GM23338 (cell line): Measurements from ENCODE around the gene MS4A5. TPM values are rescaled to one million over a fixed set of nuclear protein-coding genes. Genes with fewer than 3 reads are reported as not detected.

Source experiments
- ATAC-seq: fragments of 200-7000 bp; cut with Tn5 transposase; 3 replicates; pipeline ENCODE4 v1.9.1; 2020
- DNase-seq: peaks from one replicate; pipeline ENCODE4 v3.0.0-alpha.2; 2015; ENCODE audit warnings: low spot score
- H2AFZ ChIP-seq: fragments of 200-600 bp; sonication (generic); 2 replicates; pipeline ENCODE4 v1.8.0; 2016; ENCODE audit warnings: antibody characterized with exemption, mild to moderate bottlenecking, moderate library complexity
- H3F3A ChIP-seq: fragments of 200-600 bp; sonication (generic); replicated peaks from 2 replicates; pipeline ENCODE4 v1.8.0; 2017; ENCODE audit warnings: antibody characterized with exemption, mixed run types, low read depth
- H3K27ac ChIP-seq: fragments of 200-600 bp; sonication (generic); 2 replicates; pipeline ENCODE4 v1.6.1; 2016; ENCODE audit warnings: low read depth
- H3K27me3 ChIP-seq: fragments of 200-600 bp; sonication (generic); 2 replicates; pipeline ENCODE4 v1.8.0; 2016; ENCODE audit warnings: mild to moderate bottlenecking, mixed run types, moderate library complexity; ENCODE audit not compliant: insufficient read depth
- H3K36me3 ChIP-seq: fragments of 200-600 bp; sonication (generic); 2 replicates; pipeline ENCODE4 v1.8.0; 2016; ENCODE audit warnings: mild to moderate bottlenecking; ENCODE audit not compliant: insufficient read depth
- H3K4me1 ChIP-seq: fragments of 200-600 bp; sonication (generic); 2 replicates; pipeline ENCODE4 v1.8.0; 2016; ENCODE audit warnings: mild to moderate bottlenecking, moderate library complexity; ENCODE audit not compliant: insufficient read depth
- H3K4me2 ChIP-seq: fragments of 200-600 bp; sonication (generic); 2 replicates; pipeline ENCODE4 v1.7.1; 2017; ENCODE audit warnings: mixed run types
- H3K4me3 ChIP-seq: fragments of 200-600 bp; sonication (generic); 2 replicates; pipeline ENCODE4 v1.6.1; 2016; ENCODE audit warnings: mixed run types
- H3K79me2 ChIP-seq: fragments of 200-600 bp; sonication (generic); replicated peaks from 2 replicates; pipeline ENCODE4 v1.8.0; 2017; ENCODE audit warnings: mild to moderate bottlenecking; ENCODE audit not compliant: insufficient read depth
- H3K9me2 ChIP-seq: fragments of 200-600 bp; sonication (generic); 2 replicates; pipeline ENCODE4 v1.8.0; 2017; ENCODE audit not compliant: insufficient read depth
- H4K20me1 ChIP-seq: fragments of 200-600 bp; sonication (generic); replicated peaks from 2 replicates; pipeline ENCODE4 v1.8.0; 2017; ENCODE audit warnings: mild to moderate bottlenecking; ENCODE audit not compliant: insufficient read depth
- H3K27ac Mint-ChIP-seq: 2 replicates; pipeline ENCODE4 v1.8.0; 2020; ENCODE audit warnings: inconsistent platforms, mild to moderate bottlenecking, moderate library complexity, mixed read lengths
- H3K27me3 Mint-ChIP-seq: 3 replicates; pipeline ENCODE4 v1.8.0; 2022; ENCODE audit warnings: low read depth, mild to moderate bottlenecking, moderate library complexity, mixed read lengths, inconsistent platforms; ENCODE audit not compliant: insufficient read depth, poor library complexity
- H3K36me3 Mint-ChIP-seq: 3 replicates; pipeline ENCODE4 v1.8.0; 2021; ENCODE audit warnings: low read depth, mild to moderate bottlenecking, inconsistent platforms, moderate library complexity, mixed read lengths
- H3K4me1 Mint-ChIP-seq: 3 replicates; pipeline ENCODE4 v1.8.0; 2020; ENCODE audit warnings: mild to moderate bottlenecking, inconsistent platforms, mixed read lengths
- H3K4me3 Mint-ChIP-seq: 3 replicates; pipeline ENCODE4 v1.8.0; 2021; ENCODE audit warnings: moderate library complexity, mild to moderate bottlenecking, inconsistent platforms, mixed read lengths
- H3K9me3 Mint-ChIP-seq: 3 replicates; pipeline ENCODE4 v1.8.0; 2020; ENCODE audit warnings: moderate library complexity, mild to moderate bottlenecking, inconsistent platforms, mixed read lengths
- CTCF ChIP-seq, 2 experiments: fragments of 200-600 bp in 1 of 2; sonication (generic) in 1 of 2; conservative IDR thresholded peaks; 2 replicates each; pipeline versions ENCODE4 v1.5.1 to v1.6.1; 2016 to 2017; ENCODE audit warnings: antibody characterized with exemption in 2 of 2, low read depth in 2 of 2, mild to moderate bottlenecking in 2 of 2, moderate library complexity in 1 of 2
- ETS1 ChIP-seq: IDR thresholded peaks from 2 replicates; pipeline ENCODE4 v1.6.1; 2016; ENCODE audit warnings: antibody characterized with exemption
- EZH2 ChIP-seq: fragments of 200-600 bp; sonication (generic); IDR thresholded peaks from one replicate; pipeline ENCODE4 v1.8.0; 2017; ENCODE audit warnings: antibody characterized with exemption, mild to moderate bottlenecking, low read depth; ENCODE audit not compliant: unreplicated experiment
- EZH2phosphoT487 ChIP-seq: fragments of 200-600 bp; sonication (generic); IDR thresholded peaks from one replicate; pipeline ENCODE4 v1.8.1; 2018; ENCODE audit warnings: antibody characterized with exemption; ENCODE audit not compliant: unreplicated experiment
- NANOG ChIP-seq: IDR thresholded peaks from 2 replicates; pipeline ENCODE4 v1.6.1; 2016; ENCODE audit warnings: antibody characterized with exemption, borderline replicate concordance
- POLR2AphosphoS5 ChIP-seq: IDR thresholded peaks from 2 replicates; pipeline ENCODE4 v1.6.1; 2016; ENCODE audit warnings: antibody characterized with exemption, low read depth
- STAT1 ChIP-seq: IDR thresholded peaks from one replicate; pipeline ENCODE4 v1.6.1; 2016; ENCODE audit warnings: antibody characterized with exemption; ENCODE audit not compliant: unreplicated experiment
- ZNF114 ChIP-seq: fragments of 250-450 bp; sonication (Bioruptor Pico); IDR thresholded peaks from 2 replicates; pipeline ENCODE4 v1.5.0; 2020; ENCODE audit warnings: mild to moderate bottlenecking, moderate library complexity
- ZNF331 ChIP-seq: fragments of 250-450 bp; sonication (Bioruptor Pico); IDR thresholded peaks from 2 replicates; pipeline ENCODE4 v1.5.0; 2020; ENCODE audit warnings: low read depth, mild to moderate bottlenecking, moderate library complexity
- polyA plus RNA-seq: library from polyadenylated mRNA; unstranded; fragments of >200 nt; fragmentation: Nextera tagmentation; extraction: Ambion mirVana; gene quantifications from 2 replicates; pipeline ENCODE4 v1.2.1, GENCODE V29; 2016
- total RNA-seq: library from RNA; depleted of rRNA; stranded (reverse); fragments of >200 nt; shearing (Covaris generic); gene quantifications from 2 replicates; pipeline ENCODE4 v1.2.3, GENCODE V29; 2014
- TF ChIP-seq, protein P1 (sequence below): IDR thresholded peaks from one replicate; pipeline ENCODE4 v1.6.1; 2018; ENCODE audit warnings: antibody characterized with exemption; ENCODE audit not compliant: unreplicated experiment

MS4A5 gene
- total and polyA plus RNA-seq, 2 experiments from 2014 or later = not detected

DNA sequence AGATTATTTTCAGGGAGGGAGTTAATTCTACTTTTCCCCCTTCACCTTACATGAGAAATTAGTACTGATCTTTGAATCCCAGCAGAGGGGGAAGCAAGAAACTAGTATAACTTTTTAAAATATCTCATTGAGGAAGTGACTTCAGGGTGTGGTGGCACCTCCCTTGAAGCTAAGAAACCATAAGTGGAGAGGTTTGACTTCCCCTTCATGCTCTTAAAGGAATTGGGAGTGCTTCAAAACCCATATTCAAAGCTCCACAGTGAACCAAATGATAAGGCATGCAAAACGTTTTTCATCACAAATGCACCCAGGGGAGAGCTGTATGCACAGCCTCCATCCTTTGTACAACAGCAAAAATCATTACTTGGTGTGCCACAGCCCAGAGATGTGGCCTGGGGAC is 32.6 kb upstream of the MS4A5 start:
- Histone ChIP-seq H4K20me1 (no peaks in the 10 kb centered on the region), H3K36me3 (peaks cover 5% of the 10 kb centered on the region; the same call in 1 of the 2 replicates), H3K9me2 (peaks cover 10% of the 10 kb centered on the region), H3K4me1 (no peaks in the 10 kb centered on the region), H3F3A (no peaks in the 10 kb centered on the region), H3K27me3 (no peaks in the 10 kb centered on the region), H2AFZ (peak overlapping the region; percentile 72; the same call in 1 of the 2 replicates), H3K4me2 (no peak overlapping the region), H3K79me2 (no peaks in the 10 kb centered on the region), H3K27ac (no peak overlapping the region), H3K4me3 (no peak overlapping the region)
- DNase-seq (no peak), ATAC-seq (no peak)
- H3K4me3 Mint-ChIP-seq = no peak overlapping the region
- no peaks in the 10 kb centered on the region for H3K36me3 Mint-ChIP-seq
- peaks cover 9% of the 10 kb centered on the region; the same call in 1 of the 3 replicates for H3K4me1 Mint-ChIP-seq
- no peak overlapping the region for H3K27ac Mint-ChIP-seq
- TF ChIP-seq, protein P1, sequence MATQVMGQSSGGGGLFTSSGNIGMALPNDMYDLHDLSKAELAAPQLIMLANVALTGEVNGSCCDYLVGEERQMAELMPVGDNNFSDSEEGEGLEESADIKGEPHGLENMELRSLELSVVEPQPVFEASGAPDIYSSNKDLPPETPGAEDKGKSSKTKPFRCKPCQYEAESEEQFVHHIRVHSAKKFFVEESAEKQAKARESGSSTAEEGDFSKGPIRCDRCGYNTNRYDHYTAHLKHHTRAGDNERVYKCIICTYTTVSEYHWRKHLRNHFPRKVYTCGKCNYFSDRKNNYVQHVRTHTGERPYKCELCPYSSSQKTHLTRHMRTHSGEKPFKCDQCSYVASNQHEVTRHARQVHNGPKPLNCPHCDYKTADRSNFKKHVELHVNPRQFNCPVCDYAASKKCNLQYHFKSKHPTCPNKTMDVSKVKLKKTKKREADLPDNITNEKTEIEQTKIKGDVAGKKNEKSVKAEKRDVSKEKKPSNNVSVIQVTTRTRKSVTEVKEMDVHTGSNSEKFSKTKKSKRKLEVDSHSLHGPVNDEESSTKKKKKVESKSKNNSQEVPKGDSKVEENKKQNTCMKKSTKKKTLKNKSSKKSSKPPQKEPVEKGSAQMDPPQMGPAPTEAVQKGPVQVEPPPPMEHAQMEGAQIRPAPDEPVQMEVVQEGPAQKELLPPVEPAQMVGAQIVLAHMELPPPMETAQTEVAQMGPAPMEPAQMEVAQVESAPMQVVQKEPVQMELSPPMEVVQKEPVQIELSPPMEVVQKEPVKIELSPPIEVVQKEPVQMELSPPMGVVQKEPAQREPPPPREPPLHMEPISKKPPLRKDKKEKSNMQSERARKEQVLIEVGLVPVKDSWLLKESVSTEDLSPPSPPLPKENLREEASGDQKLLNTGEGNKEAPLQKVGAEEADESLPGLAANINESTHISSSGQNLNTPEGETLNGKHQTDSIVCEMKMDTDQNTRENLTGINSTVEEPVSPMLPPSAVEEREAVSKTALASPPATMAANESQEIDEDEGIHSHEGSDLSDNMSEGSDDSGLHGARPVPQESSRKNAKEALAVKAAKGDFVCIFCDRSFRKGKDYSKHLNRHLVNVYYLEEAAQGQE = no peak
- TF ChIP-seq POLR2AphosphoS5 = no peak
- no peak for TF ChIP-seq CTCF (conservative IDR thresholded peaks at IDR 0.05; ENCODE audit: low read depth in 2 of 2)
- no peak for TF ChIP-seq STAT1
- TF ChIP-seq ZNF331 (CRISPR knock-in tag) = no peak
- no peak for TF ChIP-seq ZNF114 (CRISPR knock-in tag)
- no peak for TF ChIP-seq EZH2
- no peak for TF ChIP-seq ETS1
- H3K27me3 Mint-ChIP-seq = peaks cover 7% of the 10 kb centered on the region
- peaks cover 9% of the 10 kb centered on the region for H3K9me3 Mint-ChIP-seq

DNA sequence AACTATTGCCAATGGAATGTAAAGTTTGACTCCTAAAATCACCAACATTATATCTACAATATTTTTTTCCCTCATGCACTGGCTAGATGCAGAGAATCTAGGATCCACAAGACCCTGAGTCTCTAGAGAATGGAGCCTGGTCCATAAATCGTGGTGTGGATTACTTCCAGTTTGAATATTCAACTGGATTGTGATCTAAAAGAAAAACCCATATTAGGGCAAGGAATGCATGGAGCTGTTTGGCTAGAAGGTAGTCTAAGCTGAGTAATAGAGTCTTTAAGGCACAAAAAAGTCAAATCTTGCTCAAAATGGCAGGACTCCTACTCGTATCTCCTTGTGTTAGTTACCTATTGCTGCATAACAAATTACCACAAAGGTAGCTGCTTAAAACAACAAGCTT is 9.4 kb upstream of the MS4A5 start:
- Mint-ChIP-seq H3K27me3 (no peaks in the 10 kb centered on the region), H3K27ac (no peak overlapping the region), H3K9me3 (peaks cover 12% of the 10 kb centered on the region; the same call in 2 of the 3 replicates), H3K4me3 (no peak overlapping the region), H3K4me1 (no peaks in the 10 kb centered on the region), H3K36me3 (peaks cover 4% of the 10 kb centered on the region; the same call in 1 of the 3 replicates)
- H3F3A ChIP-seq = no peaks in the 10 kb centered on the region
- H2AFZ ChIP-seq = no peak overlapping the region
- H3K4me1 ChIP-seq = no peaks in the 10 kb centered on the region
- ATAC-seq (no peak), DNase-seq (no peak)
- TF ChIP-seq ZNF331 (CRISPR knock-in tag) (no peak), ZNF114 (CRISPR knock-in tag) (no peak), EZH2phosphoT487 (no peak), EZH2 (no peak), NANOG (no peak), POLR2AphosphoS5 (no peak)
- TF ChIP-seq, protein P1 = no peak
- peaks cover 13% of the 10 kb centered on the region for H3K9me2 ChIP-seq
- H3K36me3 ChIP-seq = no peaks in the 10 kb centered on the region
- no peaks in the 10 kb centered on the region for H3K79me2 ChIP-seq
- H3K27ac ChIP-seq = no peak overlapping the region
- H3K4me3 ChIP-seq = no peak overlapping the region
- no peaks in the 10 kb centered on the region for H3K27me3 ChIP-seq
- no peak overlapping the region for H3K4me2 ChIP-seq
- no peaks in the 10 kb centered on the region for H4K20me1 ChIP-seq
